ENCODE measurements around the gene ZMYM4.

DNA sequence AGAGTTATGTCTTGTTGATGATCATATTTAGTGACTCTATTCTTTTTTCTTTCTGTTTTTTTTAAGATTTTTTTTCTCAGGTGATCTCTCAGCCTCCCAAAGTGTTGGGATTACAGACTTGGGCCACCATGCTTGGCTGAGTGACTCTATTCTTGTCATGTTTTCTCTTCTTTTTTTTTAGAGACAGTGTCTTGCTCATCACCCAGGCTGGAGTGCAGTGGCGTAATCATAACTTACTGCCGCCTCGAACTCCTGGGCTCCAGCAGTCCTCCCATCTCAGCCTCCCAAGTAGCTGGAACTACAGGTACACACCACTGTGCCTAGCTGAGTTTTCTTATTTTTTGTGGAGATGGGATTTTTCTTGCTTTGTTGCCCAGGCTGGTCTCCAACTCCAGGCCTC, 36.9 kb downstream of the ZMYM4 start:
- TF ChIP-seq, protein P1, sequence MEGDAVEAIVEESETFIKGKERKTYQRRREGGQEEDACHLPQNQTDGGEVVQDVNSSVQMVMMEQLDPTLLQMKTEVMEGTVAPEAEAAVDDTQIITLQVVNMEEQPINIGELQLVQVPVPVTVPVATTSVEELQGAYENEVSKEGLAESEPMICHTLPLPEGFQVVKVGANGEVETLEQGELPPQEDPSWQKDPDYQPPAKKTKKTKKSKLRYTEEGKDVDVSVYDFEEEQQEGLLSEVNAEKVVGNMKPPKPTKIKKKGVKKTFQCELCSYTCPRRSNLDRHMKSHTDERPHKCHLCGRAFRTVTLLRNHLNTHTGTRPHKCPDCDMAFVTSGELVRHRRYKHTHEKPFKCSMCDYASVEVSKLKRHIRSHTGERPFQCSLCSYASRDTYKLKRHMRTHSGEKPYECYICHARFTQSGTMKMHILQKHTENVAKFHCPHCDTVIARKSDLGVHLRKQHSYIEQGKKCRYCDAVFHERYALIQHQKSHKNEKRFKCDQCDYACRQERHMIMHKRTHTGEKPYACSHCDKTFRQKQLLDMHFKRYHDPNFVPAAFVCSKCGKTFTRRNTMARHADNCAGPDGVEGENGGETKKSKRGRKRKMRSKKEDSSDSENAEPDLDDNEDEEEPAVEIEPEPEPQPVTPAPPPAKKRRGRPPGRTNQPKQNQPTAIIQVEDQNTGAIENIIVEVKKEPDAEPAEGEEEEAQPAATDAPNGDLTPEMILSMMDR (IDR thresholded peaks at IDR 0.05): no peak
- TF ChIP-seq POLR2A (IDR thresholded peaks at IDR 0.05): no peak

Measured in Peyer's patch (tissue), 4 donors.